OCI-LY1 (cell line): ENCODE measurements around the gene SH3BP5.

Experiments
- EZH2 ChIP-seq: fragments of 200-600 bp; sonication (generic), shearing (Covaris generic); IDR thresholded peaks from 2 replicates; pipeline ENCODE4 v1.8.0; 2017; ENCODE audit warnings: borderline replicate concordance, mixed run types, mild to moderate bottlenecking, antibody characterized with exemption, low read length, moderate library complexity, mixed read lengths
- TF ChIP-seq, protein P1 (sequence below): fragments of 200-600 bp; sonication (generic), shearing (Covaris generic); IDR thresholded peaks from 2 replicates; pipeline ENCODE4 v1.5.1; 2017; ENCODE audit warnings: mild to moderate bottlenecking, antibody characterized with exemption, low read length, moderate library complexity, mixed read lengths

DNA sequence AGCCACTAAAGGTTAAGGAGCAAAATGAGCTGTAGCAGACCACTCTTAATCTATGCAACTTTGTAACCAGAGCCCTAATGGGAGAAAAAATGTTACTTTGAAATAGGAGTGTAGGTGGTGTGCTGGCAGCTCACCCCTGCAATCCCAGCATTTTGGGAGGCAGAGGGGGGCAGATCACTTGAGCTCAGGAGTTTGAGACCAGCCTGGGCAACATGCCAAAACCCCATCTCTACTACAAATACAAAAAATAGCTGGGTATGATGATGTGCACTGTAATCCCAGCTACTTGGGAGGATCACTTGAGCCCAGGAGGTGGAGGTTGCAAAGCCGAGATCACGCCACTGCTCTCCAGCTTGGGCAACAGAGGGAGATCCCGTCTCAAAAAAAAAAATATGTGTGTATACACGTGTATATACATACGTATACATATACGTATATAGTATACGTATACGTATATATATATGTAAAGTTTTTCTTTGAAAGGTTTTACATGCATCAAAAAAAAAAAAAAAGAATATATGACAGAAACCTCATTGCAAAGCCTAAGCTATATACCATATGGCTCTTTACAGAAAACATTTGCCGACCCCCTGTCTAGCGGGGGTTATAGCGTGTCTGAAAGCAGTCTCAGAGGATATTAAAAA, 110.7 kb downstream of the SH3BP5 start:
- TF ChIP-seq, protein P1, sequence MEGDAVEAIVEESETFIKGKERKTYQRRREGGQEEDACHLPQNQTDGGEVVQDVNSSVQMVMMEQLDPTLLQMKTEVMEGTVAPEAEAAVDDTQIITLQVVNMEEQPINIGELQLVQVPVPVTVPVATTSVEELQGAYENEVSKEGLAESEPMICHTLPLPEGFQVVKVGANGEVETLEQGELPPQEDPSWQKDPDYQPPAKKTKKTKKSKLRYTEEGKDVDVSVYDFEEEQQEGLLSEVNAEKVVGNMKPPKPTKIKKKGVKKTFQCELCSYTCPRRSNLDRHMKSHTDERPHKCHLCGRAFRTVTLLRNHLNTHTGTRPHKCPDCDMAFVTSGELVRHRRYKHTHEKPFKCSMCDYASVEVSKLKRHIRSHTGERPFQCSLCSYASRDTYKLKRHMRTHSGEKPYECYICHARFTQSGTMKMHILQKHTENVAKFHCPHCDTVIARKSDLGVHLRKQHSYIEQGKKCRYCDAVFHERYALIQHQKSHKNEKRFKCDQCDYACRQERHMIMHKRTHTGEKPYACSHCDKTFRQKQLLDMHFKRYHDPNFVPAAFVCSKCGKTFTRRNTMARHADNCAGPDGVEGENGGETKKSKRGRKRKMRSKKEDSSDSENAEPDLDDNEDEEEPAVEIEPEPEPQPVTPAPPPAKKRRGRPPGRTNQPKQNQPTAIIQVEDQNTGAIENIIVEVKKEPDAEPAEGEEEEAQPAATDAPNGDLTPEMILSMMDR: no peak
- no peak for TF ChIP-seq EZH2
